ENCODE measurements around the gene ST6GALNAC6.

Gene ST6GALNAC6, protein sequence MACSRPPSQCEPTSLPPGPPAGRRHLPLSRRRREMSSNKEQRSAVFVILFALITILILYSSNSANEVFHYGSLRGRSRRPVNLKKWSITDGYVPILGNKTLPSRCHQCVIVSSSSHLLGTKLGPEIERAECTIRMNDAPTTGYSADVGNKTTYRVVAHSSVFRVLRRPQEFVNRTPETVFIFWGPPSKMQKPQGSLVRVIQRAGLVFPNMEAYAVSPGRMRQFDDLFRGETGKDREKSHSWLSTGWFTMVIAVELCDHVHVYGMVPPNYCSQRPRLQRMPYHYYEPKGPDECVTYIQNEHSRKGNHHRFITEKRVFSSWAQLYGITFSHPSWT

GRCh38 chr9:127899128-127899943 lies at the start of gene ST6GALNAC6:
ST6GALNAC6 (minus strand) TSS chr9:127899603; CDS start chr9:127897981, 1,622 bp downstream.
- DNase-seq, result peak; percentile 77

GRCh38 chr9:127947841-127948710 lies 48.7 kb upstream of the ST6GALNAC6 start:
- DNase-seq, result no peak

DNA sequence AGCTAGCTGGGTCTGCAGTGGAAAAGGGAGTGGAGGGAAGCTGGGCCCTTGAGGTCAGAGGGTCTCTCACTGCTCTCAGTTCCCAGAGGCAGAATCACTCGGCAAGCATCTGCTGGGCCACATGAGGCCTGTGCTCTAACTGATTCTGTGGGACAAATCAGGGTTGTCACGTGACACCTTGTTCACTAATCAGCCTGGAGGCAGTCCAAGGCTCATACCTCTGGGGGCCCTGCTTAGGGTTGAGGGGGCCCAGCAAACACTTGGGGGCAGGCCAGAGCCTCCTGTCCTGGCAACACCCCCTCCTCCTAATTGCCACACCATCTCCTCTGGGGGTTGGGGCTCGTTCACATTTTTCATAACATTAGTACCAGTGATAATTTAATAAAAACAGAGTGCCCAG lies 47.3 kb upstream of the ST6GALNAC6 start:
- no peak for DNase-seq

- DNase-seq, result no peak
Observed at GRCh38 chr9:127945942-127946341, 46.5 kb upstream of the ST6GALNAC6 start.

GRCh38 chr9:127945338-127945737 lies 45.9 kb upstream of the ST6GALNAC6 start:
- no peak for DNase-seq

DNA sequence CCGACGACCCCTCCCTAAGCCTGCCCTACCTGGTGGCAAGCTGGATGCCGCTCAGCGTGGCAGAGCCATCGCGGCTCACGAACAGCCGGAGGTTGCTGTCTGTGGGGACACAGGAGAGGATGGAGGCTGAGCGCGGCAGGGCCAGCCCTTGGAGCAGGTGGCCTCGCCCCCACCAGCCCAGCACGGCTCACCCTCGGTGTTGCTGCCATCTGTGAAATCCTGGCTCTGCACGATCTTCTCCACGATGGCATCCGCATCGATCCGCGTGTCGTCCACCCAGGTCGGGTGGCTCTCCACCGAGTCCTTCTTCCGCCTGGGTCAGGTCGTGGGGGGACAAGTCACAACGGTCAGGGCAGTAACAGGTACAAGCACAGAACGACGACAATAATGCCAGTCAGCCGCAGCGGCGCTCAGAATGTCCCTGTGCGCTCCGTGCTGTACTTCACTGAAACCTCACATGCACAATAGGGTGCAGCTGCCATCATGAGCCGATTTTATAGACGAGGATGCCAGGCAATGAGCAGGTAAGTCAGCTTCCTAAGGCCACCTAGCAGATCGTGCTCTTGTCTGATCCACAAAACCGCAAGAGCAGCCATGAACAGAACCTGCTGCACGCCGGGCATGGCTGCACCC lies 45.3 kb upstream of the ST6GALNAC6 start:
- DNase-seq, result no peak

- DNase-seq, result peak; percentile 93
Observed at GRCh38 chr9:127943731-127944144, 44.3 kb upstream of the ST6GALNAC6 start.

DNA sequence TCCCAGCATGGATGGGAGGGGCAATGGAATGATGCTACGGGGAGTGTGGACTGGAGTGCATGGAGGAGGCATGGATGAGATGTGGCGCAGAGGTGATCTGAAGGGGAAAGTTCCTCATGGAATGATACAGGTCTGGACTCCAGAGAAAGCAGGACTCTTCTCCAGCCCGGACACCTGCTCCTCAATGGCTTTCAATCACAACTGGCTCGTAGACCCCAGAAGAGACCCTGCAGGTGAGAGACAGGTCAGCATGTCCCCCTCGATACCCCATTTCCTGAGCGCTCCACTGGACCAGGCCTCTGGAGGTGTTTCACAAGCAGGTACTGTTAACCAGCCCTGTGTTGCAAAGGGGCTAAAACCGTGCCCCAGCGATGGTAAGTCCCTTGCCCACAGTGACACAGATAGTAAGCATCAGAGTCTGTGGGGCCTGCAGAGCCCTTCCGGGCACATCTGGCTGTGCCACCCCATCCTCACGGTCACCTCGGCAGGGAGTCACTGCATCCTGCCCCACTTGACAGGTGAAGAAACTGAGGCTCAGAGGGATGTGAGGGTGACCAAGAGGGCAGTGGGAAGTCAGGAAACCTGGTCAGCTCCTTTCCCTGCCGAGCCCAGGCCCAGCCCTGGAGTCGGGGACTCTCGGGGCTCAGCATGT lies 43.7 kb upstream of the ST6GALNAC6 start:
- no peak for DNase-seq

DNA sequence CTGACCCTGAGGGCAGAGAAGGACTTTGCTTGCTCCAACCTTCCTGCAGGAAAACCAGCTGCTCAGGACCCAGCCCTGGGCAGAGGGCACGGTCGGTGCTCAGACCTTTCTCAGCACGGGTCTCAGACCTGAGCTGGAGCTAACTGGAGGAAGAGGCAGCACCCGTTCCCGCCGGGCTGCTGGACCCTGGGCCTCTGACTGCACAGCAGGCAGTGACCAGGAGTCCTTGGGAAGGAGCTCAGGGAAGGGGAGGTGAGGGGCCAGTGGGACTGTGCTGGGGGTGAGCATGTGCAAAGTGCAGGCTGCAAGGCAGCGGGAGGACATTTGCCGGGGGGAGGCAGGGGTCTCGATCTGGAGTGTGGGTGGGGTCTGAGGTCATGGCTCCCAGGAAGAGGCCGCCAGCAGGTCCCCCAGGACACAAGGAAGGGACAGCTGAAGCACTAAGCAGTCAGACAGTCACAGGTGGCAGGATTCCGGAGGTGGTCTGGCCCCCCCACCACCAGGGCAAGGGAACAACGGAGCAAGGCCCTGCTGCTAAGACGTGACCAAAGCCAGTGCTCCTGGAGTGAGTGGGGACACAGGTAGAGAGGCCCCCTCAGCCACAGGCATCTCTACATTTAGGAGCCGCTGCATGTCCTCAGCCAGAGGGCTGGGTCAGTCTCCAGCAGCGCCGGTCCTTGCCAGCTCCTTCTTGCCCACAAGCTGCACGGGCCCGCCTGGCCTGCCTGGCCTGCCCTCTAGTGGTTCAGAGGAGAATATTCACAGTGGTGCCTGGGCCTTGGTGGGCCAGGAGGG lies 43.0 kb upstream of the ST6GALNAC6 start:
- DNase-seq, result peak; percentile 40

DNA sequence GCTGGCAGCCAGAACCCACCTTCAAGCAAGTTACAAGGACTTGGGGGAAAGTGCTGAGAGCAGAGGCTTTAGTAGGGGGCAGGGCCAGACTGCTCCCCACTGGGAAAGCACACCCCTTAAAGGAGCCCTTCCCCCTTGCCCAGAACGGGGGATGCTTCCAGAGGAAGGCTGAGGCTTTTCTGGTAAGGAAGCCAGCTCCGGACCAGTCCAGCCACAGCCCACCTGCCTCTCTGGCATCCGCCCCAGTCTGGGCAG lies 42.5 kb upstream of the ST6GALNAC6 start:
- no peak for DNase-seq

GRCh38 chr9:127941062-127941960 lies 41.9 kb upstream of the ST6GALNAC6 start:
- no peak for DNase-seq

DNA sequence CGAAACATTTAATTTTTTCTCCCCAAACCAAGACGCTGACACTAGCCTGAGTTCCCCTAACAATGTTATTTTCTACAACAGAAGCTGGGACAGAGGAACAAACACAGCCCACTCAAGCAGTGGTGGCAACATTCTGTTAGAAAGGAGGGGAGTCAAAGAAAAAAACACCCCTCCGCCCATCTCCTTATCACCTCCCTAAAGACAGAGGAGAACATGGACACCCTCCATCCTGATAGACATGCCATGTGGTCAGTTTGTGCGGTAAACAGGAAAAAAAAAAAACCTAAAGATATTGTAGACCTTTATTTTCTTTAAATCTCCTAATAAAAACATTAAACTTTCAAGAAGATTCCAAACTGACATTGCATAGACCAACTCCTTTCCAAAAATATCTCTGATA lies 41.2 kb upstream of the ST6GALNAC6 start:
- no peak for DNase-seq

DNA sequence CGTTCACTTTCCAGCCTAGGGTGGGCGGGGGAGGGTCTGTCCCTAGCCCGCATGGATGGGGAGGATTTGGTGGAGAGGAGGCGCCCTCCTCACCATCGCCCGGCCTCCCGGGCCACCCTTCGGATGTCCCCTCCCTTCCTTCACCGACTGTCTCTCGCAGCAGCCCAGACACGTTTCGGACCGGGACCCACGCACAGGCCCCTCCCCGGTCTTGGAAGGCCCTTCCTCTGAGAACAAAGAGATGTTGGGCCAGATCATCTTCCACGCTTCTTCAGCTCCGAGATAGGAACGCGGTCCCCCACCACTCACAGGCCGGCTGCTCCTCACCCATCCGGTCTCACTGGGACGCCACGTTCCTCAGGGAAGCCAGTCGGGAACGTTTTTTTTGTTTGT lies 38.9 kb upstream of the ST6GALNAC6 start:
- DNase-seq, result no peak

- peak; percentile 88 for DNase-seq
Observed at GRCh38 chr9:127937388-127938297, 38.2 kb upstream of the ST6GALNAC6 start, which contains the start of gene DPM2. DPM2 (minus strand) TSS chr9:127937854; CDS start chr9:127937820, 34 bp downstream.

DNA sequence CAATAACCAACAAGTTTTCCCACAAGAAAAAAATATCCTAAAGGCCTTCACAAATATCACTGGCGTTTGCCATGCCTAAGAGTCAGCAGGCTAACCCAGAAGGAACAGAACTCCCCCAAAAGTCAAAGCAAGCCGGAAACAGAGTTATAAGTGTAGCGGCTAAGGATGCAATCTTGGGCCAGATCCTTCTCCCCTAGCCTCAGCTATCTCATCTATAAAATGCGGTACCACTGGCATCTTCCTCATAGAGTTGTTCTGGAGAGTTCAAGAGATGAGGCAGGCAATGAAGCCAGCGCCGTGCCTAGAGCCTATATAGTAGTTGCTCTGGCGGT lies 37.6 kb upstream of the ST6GALNAC6 start:
- DNase-seq, result no peak

GRCh38 chr9:127936347-127936852 lies 37.0 kb upstream of the ST6GALNAC6 start:
- no peak for DNase-seq

- no peak for DNase-seq
Observed at GRCh38 chr9:127935765-127936221, 36.4 kb upstream of the ST6GALNAC6 start.

GRCh38 chr9:127934986-127935385 lies 35.6 kb upstream of the ST6GALNAC6 start:
- no peak for DNase-seq

GRCh38 chr9:127934248-127934647 lies 34.8 kb upstream of the ST6GALNAC6 start:
- no peak for DNase-seq

Data from NCI-H345 (cell line).